Common myeloid progenitor, CD34-positive (primary cell): ENCODE measurements around the gene RILPL2.
"Not testable (repeated sequence)": the region's sequence is repeated elsewhere in the genome, so short reads cannot be mapped to it uniquely, and the experiment has no call there.

Experiments used
- CTCF ChIA-PET: fragments of 350-600 bp; sonication (Branson Sonifier 250); formaldehyde crosslinking; loops from one replicate; lab custom pipeline; 2021; ENCODE audit warnings: antibody characterized with exemption; lab: Charles Lee
- POLR2A ChIA-PET: fragments of 350-600 bp; sonication (Branson Sonifier 250); formaldehyde crosslinking; loops from one replicate; lab custom pipeline; 2021; ENCODE audit warnings: antibody characterized with exemption; lab: Charles Lee
- DNase-seq, 3 donors: peaks; one replicate each; pipeline versions ENCODE4 v3.0.0 to v3.0.0-alpha.2; 2013
- H3K27ac ChIP-seq, 2 experiments: 1 replicate in 1 of 2; 2 replicates in 1 of 2; pipeline ENCODE4 v1.7.0; 2013; ENCODE audit warnings: inconsistent platforms in 2 of 2, low read length in 2 of 2, mild to moderate bottlenecking in 2 of 2, low read depth in 1 of 2, moderate library complexity in 1 of 2; ENCODE audit not compliant: severe bottlenecking in 2 of 2, insufficient read depth in 1 of 2, poor library complexity in 1 of 2
- H3K27me3 ChIP-seq, 5 experiments: replicated peaks in 2 of 5; 1 replicate in 3 of 5; 2 replicates in 2 of 5; pipeline versions ENCODE4 v1.6.1 to v1.7.0; 2013; ENCODE audit warnings: low read length in 4 of 5, mild to moderate bottlenecking in 2 of 5, moderate library complexity in 2 of 5, inconsistent platforms in 1 of 5; ENCODE audit not compliant: insufficient read depth in 5 of 5, control insufficient read depth in 4 of 5
- H3K36me3 ChIP-seq, 4 experiments: 1 replicate in 2 of 4; 2 replicates in 2 of 4; pipeline versions ENCODE4 v1.6.1 to v1.7.0; 2013; ENCODE audit warnings: low read length in 3 of 4, control low read depth in 1 of 4, mild to moderate bottlenecking in 1 of 4; ENCODE audit not compliant: control insufficient read depth in 4 of 4, insufficient read depth in 4 of 4
- H3K4me1 ChIP-seq, 4 experiments: 1 replicate in 3 of 4; 2 replicates in 1 of 4; pipeline versions ENCODE4 v1.6.1 to v1.7.1; 2013; ENCODE audit warnings: low read length in 3 of 4, mild to moderate bottlenecking in 3 of 4, control low read depth in 1 of 4, inconsistent platforms in 1 of 4, moderate library complexity in 1 of 4; ENCODE audit not compliant: control insufficient read depth in 4 of 4, insufficient read depth in 4 of 4; ENCODE audit errors: control extremely low read depth in 1 of 4
- H3K4me3 ChIP-seq, 7 experiments: 1 replicate in 4 of 7; 2 replicates in 3 of 7; pipeline versions ENCODE4 v1.5.1 to v1.7.0; 2013; ENCODE audit warnings: mild to moderate bottlenecking in 7 of 7, low read length in 6 of 7, moderate library complexity in 6 of 7, inconsistent platforms in 2 of 7, low read depth in 2 of 7, control low read depth in 1 of 7; ENCODE audit not compliant: insufficient read depth in 4 of 7, control insufficient read depth in 1 of 7; ENCODE audit errors: extremely low read depth in 1 of 7
- H3K9me3 ChIP-seq, 5 experiments: 1 replicate in 4 of 5; 2 replicates in 1 of 5; pipeline versions ENCODE4 v1.6.1 to v1.7.1; 2013; ENCODE audit warnings: low read length in 4 of 5, mild to moderate bottlenecking in 2 of 5, inconsistent platforms in 1 of 5, low read depth in 1 of 5, moderate library complexity in 1 of 5; ENCODE audit not compliant: control insufficient read depth in 4 of 5, insufficient read depth in 2 of 5; ENCODE audit errors: control extremely low read depth in 1 of 5
- WGBS: methylation state at CpG from one replicate; pipeline ENCODE4 v1.1.5; 2013; ENCODE audit not compliant: insufficient coverage; 5-methylcytosine and 5-hydroxymethylcytosine counted together

The RILPL2 gene

GRCh38 chr12:123372415-123372814, 64.1 kb downstream of the RILPL2 start:
- H3K27me3 ChIP-seq, CTCF ChIA-PET, H3K9me3 ChIP-seq, H3K27ac ChIP-seq, H3K4me1 ChIP-seq, H3K36me3 ChIP-seq, DNase-seq, H3K4me3 ChIP-seq: not testable (repeated sequence)
- WGBS, result no CpG with 5 or more reads among the region's 5 CpGs
- POLR2A ChIA-PET, result interaction anchor here (0.6 kb wide), 1 partner anchor 888 kb away, joined by 3 read pairs; no protein-coding TSS in a partner anchor

GRCh38 chr12:123371667-123372368, 64.7 kb downstream of the RILPL2 start:
- H3K4me1 ChIP-seq, H3K27ac ChIP-seq, H3K4me3 ChIP-seq, DNase-seq, H3K36me3 ChIP-seq, H3K27me3 ChIP-seq, H3K9me3 ChIP-seq: not testable (repeated sequence)
- CTCF ChIA-PET, result interaction anchor here (1.0 kb wide), 1 partner anchor 62 kb away, joined by 3 read pairs; no protein-coding TSS in a partner anchor
- POLR2A ChIA-PET, result interaction anchor here (0.6 kb wide), 2 partner anchors 81 to 887 kb away, joined by 3 read pairs; no protein-coding TSS in a partner anchor
- 96% methylated on average over 34 of the region's 48 CpGs for WGBS

GRCh38 chr12:123369229-123369628, 67.3 kb downstream of the RILPL2 start:
- ChIA-PET CTCF (interaction anchor here (1.0 to 1.7 kb wide), 2 partner anchors 15 to 25 kb away, joined by 3 to 4 read pairs; partner anchors contain the start of gene KMT5A), POLR2A (no interaction called here)

DNA sequence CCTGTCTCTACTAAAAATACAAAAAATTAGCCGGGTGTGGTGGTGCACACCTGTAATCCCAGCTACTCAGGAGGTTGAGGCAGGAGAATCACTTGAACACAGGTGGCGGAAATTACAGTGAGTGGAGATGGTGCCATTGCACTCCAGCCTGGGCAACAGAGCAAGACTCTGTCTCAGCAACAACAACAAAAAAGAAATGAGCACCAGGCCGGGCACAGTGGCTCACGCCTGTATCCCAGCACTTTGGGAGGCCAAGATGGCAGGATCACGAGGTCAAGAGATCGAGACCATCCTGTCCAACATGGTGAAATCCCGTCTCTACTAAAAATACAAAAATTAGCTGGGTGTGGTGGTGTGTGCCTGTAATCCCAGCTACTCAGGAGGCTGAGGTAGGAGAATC, 68.1 kb downstream of the RILPL2 start:
- peaks cover 0 to 14% (median 10%) of the 10 kb centered on the region in 4 experiments for H3K4me1 ChIP-seq
- POLR2A ChIA-PET, H3K9me3 ChIP-seq, H3K27ac ChIP-seq, H3K36me3 ChIP-seq, DNase-seq, H3K27me3 ChIP-seq, H3K4me3 ChIP-seq: not testable (repeated sequence)
- CTCF ChIA-PET, result interaction anchor here (1.7 kb wide), 1 partner anchor 26 kb away, joined by 4 read pairs; no protein-coding TSS in a partner anchor
- WGBS, result 100% methylated on average over 1 of the region's 7 CpGs

More at GRCh38 chr12:123369229-123369628, 67.3 kb downstream of the RILPL2 start:
- no peak overlapping the region for H3K4me3 ChIP-seq
- no peak for DNase-seq
- peaks cover 0 to 11% (median 6%) of the 10 kb centered on the region in 4 experiments for H3K4me1 ChIP-seq
- no peaks in the 10 kb centered on the region for H3K9me3 ChIP-seq
- no peak overlapping the region for H3K27ac ChIP-seq
- H3K27me3 ChIP-seq, result no peaks in the 10 kb centered on the region
- 98% methylated on average over 4 of the region's 5 CpGs for WGBS
- no peaks in the 10 kb centered on the region for H3K36me3 ChIP-seq

DNA sequence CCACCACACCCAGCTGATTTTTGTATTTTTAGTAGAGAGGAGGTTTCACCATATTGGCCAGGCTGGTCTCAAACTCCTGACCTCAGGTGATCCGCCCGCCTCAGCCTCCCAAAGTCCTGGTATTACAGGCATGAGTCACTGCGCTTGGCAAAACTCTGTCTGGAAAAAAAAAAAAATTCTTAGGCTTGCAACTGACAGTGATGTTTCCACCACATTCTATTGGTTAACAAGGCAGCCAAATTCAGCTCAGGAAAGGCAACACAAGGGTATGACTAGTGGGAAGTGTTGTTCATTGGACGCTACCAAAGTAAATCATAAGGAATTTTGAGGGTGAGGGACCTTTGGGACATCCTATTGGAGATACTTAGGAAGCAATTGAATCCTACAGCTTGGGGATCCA, 69.0 kb downstream of the RILPL2 start:
- WGBS, result 100% methylated on average over 4 of the region's 4 CpGs
- no peak for DNase-seq
- POLR2A ChIA-PET, result interaction anchor here (0.7 kb wide), 1 partner anchor 23 kb away, joined by 3 read pairs; no protein-coding TSS in a partner anchor

More for the DNA sequence above, 69.0 kb downstream of the RILPL2 start:
- no peaks in the 10 kb centered on the region for H3K36me3 ChIP-seq
- H3K4me1 ChIP-seq, result peaks cover 4 to 23% (median 19%) of the 10 kb centered on the region in 4 experiments
- no peak overlapping the region for H3K4me3 ChIP-seq
- CTCF ChIA-PET, result interaction anchor here (0.5 to 1.7 kb wide), 4 partner anchors 27 to 257 kb away, joined by 3 to 4 read pairs (median 3); no protein-coding TSS in a partner anchor
- H3K27me3 ChIP-seq, result no peaks in the 10 kb centered on the region
- no peak overlapping the region for H3K27ac ChIP-seq
- no peaks in the 10 kb centered on the region for H3K9me3 ChIP-seq
